Stimulated activated CD8-positive, alpha-beta memory T cell treated with anti-CD3 and anti-CD28 coated beads, Interleukin-12 subunit alpha, Interleukin-12 subunit beta, amount 100 ng/mL, for 1 hour (primary cell): ENCODE data around the gene ISOC2.
A peak's percentile ranks its signal among the peaks of the same experiment; 100 is the strongest.

ENCODE experiments used
- DNase-seq: peaks from one replicate; pipeline ENCODE4 v3.0.0-alpha.2; 2020; ENCODE audit warnings: low read depth

The ISOC2 gene

GRCh38 chr19:55489711-55490477 is 28.5 kb upstream of the ISOC2 start:
- no peak for DNase-seq

- DNase-seq: no peak
Observed at GRCh38 chr19:55488986-55489710, 27.7 kb upstream of the ISOC2 start.

GRCh38 chr19:55487924-55488687 is 26.7 kb upstream of the ISOC2 start, which contains the start of gene SSC5D:
Gene SSC5D, plus strand, starts transcription at chr19:55488436. Its CDS starts 154 bp downstream, at chr19:55488590.
- no peak for DNase-seq

- DNase-seq: peak; percentile 24
Observed at GRCh38 chr19:55486971-55487923, 25.8 kb upstream of the ISOC2 start.

GRCh38 chr19:55486043-55486970 is 24.9 kb upstream of the ISOC2 start:
- DNase-seq: no peak

- DNase-seq: no peak
Observed at GRCh38 chr19:55485439-55486011, 24.1 kb upstream of the ISOC2 start.

- no peak for DNase-seq
Observed at GRCh38 chr19:55484593-55485438, 23.4 kb upstream of the ISOC2 start, which contains the start of gene NAT14. Gene NAT14, plus strand, starts transcription at chr19:55485188. Its CDS starts 521 bp downstream, at chr19:55485709.

- DNase-seq: no peak
Observed at GRCh38 chr19:55483706-55484592, 22.5 kb upstream of the ISOC2 start.

- DNase-seq: no peak
Observed at GRCh38 chr19:55482967-55483705, 21.7 kb upstream of the ISOC2 start.

- DNase-seq: no peak
Observed at GRCh38 chr19:55482156-55482961, 20.9 kb upstream of the ISOC2 start.

- DNase-seq: no peak
Observed at GRCh38 chr19:55481794-55482155, 20.3 kb upstream of the ISOC2 start.

- DNase-seq: no peak
Observed at GRCh38 chr19:55481148-55481793, 19.8 kb upstream of the ISOC2 start.

- DNase-seq: no peak
Observed at GRCh38 chr19:55479451-55480230, 18.2 kb upstream of the ISOC2 start.

- DNase-seq: no peak
Observed at GRCh38 chr19:55479045-55479444, 17.6 kb upstream of the ISOC2 start.

GRCh38 chr19:55478364-55478763 is 16.9 kb upstream of the ISOC2 start:
- no peak for DNase-seq
